ENCODE data around the gene ST7. TPM values are rescaled to one million over a fixed set of nuclear protein-coding genes. Genes with fewer than 3 reads are reported as not detected.

Gene ST7
- total RNA-seq, 1 experiment from 2014 or later: 38.2 TPM

DNA sequence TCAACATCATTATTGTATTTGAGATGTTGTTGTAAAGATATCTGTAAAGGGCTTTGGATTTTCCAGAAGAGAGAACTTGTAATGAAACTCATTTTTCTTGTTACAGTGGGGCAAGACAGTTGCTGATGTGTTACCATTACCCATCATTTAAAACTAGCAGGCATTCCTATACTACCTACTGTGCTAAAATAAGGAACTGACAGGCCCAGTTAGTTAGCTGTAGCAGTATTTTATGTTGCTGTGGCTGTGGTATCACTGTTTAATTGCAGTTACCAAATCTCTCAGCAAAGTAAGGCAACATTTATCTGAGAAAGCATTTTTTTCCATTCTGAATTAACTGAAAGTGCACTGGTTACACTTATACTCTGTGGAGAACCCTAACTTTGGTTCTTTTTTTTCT is 9.9 kb downstream of the ST7 start:
- CTCF ChIA-PET: no interaction called here
- H3K27ac Mint-ChIP-seq (ENCODE audit: unreplicated experiment): no peak overlapping the region

DNA sequence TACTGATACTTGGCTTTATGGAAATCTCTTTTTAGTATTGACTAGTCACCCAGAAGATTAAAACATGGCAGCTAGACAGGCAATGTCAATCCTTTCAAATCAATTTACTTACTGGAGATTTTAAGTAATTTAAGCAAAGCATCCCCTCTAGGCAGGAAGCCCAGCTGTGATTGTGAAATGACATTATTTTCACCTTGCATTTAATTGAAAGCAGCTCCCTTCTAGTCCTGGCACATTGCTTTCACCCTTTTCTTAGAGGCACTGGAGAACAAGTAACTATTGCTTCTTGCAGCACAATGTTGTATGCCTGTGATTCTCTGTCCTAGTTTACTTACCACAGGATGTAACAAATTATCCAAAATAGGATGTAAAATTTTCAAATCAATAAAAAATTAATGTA is 13.3 kb downstream of the ST7 start:
- ChIA-PET POLR2A (no interaction called here), CTCF (no interaction called here)
- Mint-ChIP-seq H3K9me3 (ENCODE audit: unreplicated experiment) (no peaks in the 10 kb centered on the region), H3K36me3 (ENCODE audit: insufficient read depth, unreplicated experiment) (no peaks in the 10 kb centered on the region), H3K4me1 (ENCODE audit: low read depth, unreplicated experiment) (peaks cover 7% of the 10 kb centered on the region), H3K4me3 (ENCODE audit: unreplicated experiment) (no peak overlapping the region), H3K27me3 (ENCODE audit: insufficient read depth, unreplicated experiment) (no peaks in the 10 kb centered on the region), H3K27ac (ENCODE audit: unreplicated experiment) (no peak overlapping the region)
- H3K27me3 ChIP-seq (replicated peaks; ENCODE audit: control insufficient read depth, insufficient read depth, low read length): no peaks in the 10 kb centered on the region
- H3K4me3 ChIP-seq (ENCODE audit: low read depth, low read length): no peak overlapping the region
- DNase-seq: no peak
- intact Hi-C loops (cut with micrococcal nuclease; ENCODE audit: unreplicated experiment): no loop called here
- TF ChIP-seq, protein P1, sequence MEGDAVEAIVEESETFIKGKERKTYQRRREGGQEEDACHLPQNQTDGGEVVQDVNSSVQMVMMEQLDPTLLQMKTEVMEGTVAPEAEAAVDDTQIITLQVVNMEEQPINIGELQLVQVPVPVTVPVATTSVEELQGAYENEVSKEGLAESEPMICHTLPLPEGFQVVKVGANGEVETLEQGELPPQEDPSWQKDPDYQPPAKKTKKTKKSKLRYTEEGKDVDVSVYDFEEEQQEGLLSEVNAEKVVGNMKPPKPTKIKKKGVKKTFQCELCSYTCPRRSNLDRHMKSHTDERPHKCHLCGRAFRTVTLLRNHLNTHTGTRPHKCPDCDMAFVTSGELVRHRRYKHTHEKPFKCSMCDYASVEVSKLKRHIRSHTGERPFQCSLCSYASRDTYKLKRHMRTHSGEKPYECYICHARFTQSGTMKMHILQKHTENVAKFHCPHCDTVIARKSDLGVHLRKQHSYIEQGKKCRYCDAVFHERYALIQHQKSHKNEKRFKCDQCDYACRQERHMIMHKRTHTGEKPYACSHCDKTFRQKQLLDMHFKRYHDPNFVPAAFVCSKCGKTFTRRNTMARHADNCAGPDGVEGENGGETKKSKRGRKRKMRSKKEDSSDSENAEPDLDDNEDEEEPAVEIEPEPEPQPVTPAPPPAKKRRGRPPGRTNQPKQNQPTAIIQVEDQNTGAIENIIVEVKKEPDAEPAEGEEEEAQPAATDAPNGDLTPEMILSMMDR (IDR thresholded peaks at IDR 0.05; ENCODE audit: insufficient read depth in 1 of 2, low read depth in 1 of 2, low read length in 1 of 2, severe bottlenecking in 1 of 2, unreplicated experiment in 1 of 2): no peak
- H3K9me3 ChIP-seq: no peaks in the 10 kb centered on the region
- no TSS peak for BruUV-seq (replicated peaks)
- no peaks in the 10 kb centered on the region for H3K4me1 ChIP-seq
- H3K36me3 ChIP-seq (ENCODE audit: control insufficient read depth, insufficient read depth, low read length): no peaks in the 10 kb centered on the region

More for the DNA sequence above, 9.9 kb downstream of the ST7 start:
- Mint-ChIP-seq H3K9me3 (ENCODE audit: unreplicated experiment) (no peaks in the 10 kb centered on the region), H3K27me3 (ENCODE audit: insufficient read depth, unreplicated experiment) (no peaks in the 10 kb centered on the region), H3K4me1 (ENCODE audit: low read depth, unreplicated experiment) (peaks cover under 1% of the 10 kb centered on the region), H3K36me3 (ENCODE audit: insufficient read depth, unreplicated experiment) (no peaks in the 10 kb centered on the region), H3K4me3 (ENCODE audit: unreplicated experiment) (no peak overlapping the region)
- intact Hi-C loops (cut with micrococcal nuclease; ENCODE audit: unreplicated experiment): no loop called here
- Histone ChIP-seq H3K4me3 (ENCODE audit: low read depth, low read length) (no peak overlapping the region), H3K9me3 (no peaks in the 10 kb centered on the region), H3K4me1 (no peaks in the 10 kb centered on the region), H3K36me3 (ENCODE audit: control insufficient read depth, insufficient read depth, low read length) (no peaks in the 10 kb centered on the region), H3K27me3 (replicated peaks; ENCODE audit: control insufficient read depth, insufficient read depth, low read length) (no peaks in the 10 kb centered on the region)
- DNase-seq: no peak
- POLR2A ChIA-PET: no interaction called here
- BruUV-seq (replicated peaks): no TSS peak
- TF ChIP-seq, protein P1 (IDR thresholded peaks at IDR 0.05; ENCODE audit: insufficient read depth in 1 of 2, low read depth in 1 of 2, low read length in 1 of 2, severe bottlenecking in 1 of 2, unreplicated experiment in 1 of 2): no peak

DNA sequence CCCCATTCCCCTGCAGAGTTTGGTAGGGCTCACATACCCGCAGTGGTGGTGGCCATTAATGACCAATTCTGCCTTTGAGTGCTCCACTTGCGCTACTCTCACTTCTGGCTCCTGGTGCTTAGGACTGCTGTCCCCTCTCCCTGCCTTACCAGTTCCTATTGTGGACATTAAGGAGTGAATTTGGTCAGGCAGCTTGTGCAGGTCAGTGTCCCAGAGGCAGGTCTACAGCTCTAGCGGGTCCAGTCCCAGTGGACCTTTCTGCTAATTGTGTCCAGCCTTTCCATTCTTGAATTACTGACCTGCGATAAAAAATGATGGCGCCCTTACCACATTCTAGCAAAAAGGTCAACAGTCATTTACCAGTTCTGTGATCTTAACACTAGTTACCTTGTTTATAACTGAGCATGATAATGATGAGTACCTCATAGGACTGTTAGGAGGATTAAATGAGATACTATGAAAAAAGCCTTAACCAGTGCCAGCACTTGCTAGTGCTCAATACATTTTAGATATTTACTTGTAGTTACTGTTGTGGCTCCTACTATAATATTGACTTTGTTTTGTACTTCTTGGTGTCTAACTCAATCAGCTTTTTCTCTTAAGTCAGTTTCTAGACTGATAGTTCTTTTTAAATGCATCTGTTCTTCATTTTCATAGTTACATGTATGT is 14.1 kb downstream of the ST7 start:
- no peak overlapping the region for H3K4me3 ChIP-seq (ENCODE audit: low read depth, low read length)
- TF ChIP-seq, protein P1 (IDR thresholded peaks at IDR 0.05; ENCODE audit: insufficient read depth in 1 of 2, low read depth in 1 of 2, low read length in 1 of 2, severe bottlenecking in 1 of 2, unreplicated experiment in 1 of 2): no peak
- H3K27me3 ChIP-seq (replicated peaks; ENCODE audit: control insufficient read depth, insufficient read depth, low read length): no peaks in the 10 kb centered on the region
- Mint-ChIP-seq H3K27ac (ENCODE audit: unreplicated experiment) (no peak overlapping the region), H3K27me3 (ENCODE audit: insufficient read depth, unreplicated experiment) (no peaks in the 10 kb centered on the region), H3K4me1 (ENCODE audit: low read depth, unreplicated experiment) (peaks cover 11% of the 10 kb centered on the region), H3K4me3 (ENCODE audit: unreplicated experiment) (no peak overlapping the region), H3K9me3 (ENCODE audit: unreplicated experiment) (no peaks in the 10 kb centered on the region), H3K36me3 (ENCODE audit: insufficient read depth, unreplicated experiment) (no peaks in the 10 kb centered on the region)
- H3K4me1 ChIP-seq: no peaks in the 10 kb centered on the region
- no TSS peak for BruUV-seq (replicated peaks)
- DNase-seq: no peak
- no peaks in the 10 kb centered on the region for H3K36me3 ChIP-seq (ENCODE audit: control insufficient read depth, insufficient read depth, low read length)
- ChIA-PET POLR2A (no interaction called here), CTCF (no interaction called here)
- H3K9me3 ChIP-seq: no peaks in the 10 kb centered on the region
- intact Hi-C loops (cut with micrococcal nuclease; ENCODE audit: unreplicated experiment): no loop called here
